Liver (tissue), 5 donors: ENCODE results near the gene REG1B. TPM values are rescaled to one million over a fixed set of nuclear protein-coding genes. Genes with fewer than 3 reads are reported as not detected.

ENCODE experiments used
- FOXA2 ChIP-seq: IDR thresholded peaks from 2 replicates; pipeline ENCODE4 v1.6.1; 2016; ENCODE audit warnings: antibody characterized with exemption
- GABPA ChIP-seq, 2 donors: IDR thresholded peaks in 1 of 2; conservative IDR thresholded peaks in 1 of 2; 2 replicates each; pipeline ENCODE4 v1.6.1; 2016; ENCODE audit warnings: antibody characterized with exemption in 2 of 2, mild to moderate bottlenecking in 1 of 2, moderate library complexity in 1 of 2
- HNF4A ChIP-seq, 2 donors: conservative IDR thresholded peaks; 2 replicates each; pipeline ENCODE4 v1.6.1; 2016; ENCODE audit warnings: antibody characterized with exemption in 2 of 2, mild to moderate bottlenecking in 2 of 2
- NR2F2 ChIP-seq: IDR thresholded peaks from 2 replicates; pipeline ENCODE4 v1.6.1; 2016; ENCODE audit warnings: antibody characterized with exemption
- RAD21 ChIP-seq, 2 donors: IDR thresholded peaks; 2 replicates each; pipeline ENCODE4 v1.6.1; 2016; ENCODE audit warnings: antibody characterized with exemption in 2 of 2, mild to moderate bottlenecking in 2 of 2
- RXRA ChIP-seq, 2 donors: IDR thresholded peaks; 2 replicates each; pipeline ENCODE4 v1.6.1; 2017 to 2018; ENCODE audit warnings: antibody characterized with exemption in 2 of 2, mild to moderate bottlenecking in 1 of 2
- SP1 ChIP-seq: IDR thresholded peaks from 2 replicates; pipeline ENCODE4 v1.6.1; 2018; ENCODE audit warnings: antibody characterized with exemption, mild to moderate bottlenecking
- TAF1 ChIP-seq: conservative IDR thresholded peaks from 2 replicates; pipeline ENCODE4 v1.6.1; 2016; ENCODE audit warnings: antibody characterized with exemption, mild to moderate bottlenecking
- polyA plus RNA-seq, 2 donors: library from polyadenylated mRNA; stranded (reverse) in 1 of 2; unstranded in 1 of 2; fragments of 200-250 nt in 1 of 2; fragments of >200 nt in 1 of 2; fragmentation: Nextera tagmentation in 1 of 2; extraction: Ambion mirVana in 1 of 2; gene quantifications; one replicate each; pipeline versions ENCODE4 v1.2.1 to v1.2.3, GENCODE V29; 2013 to 2015
- total RNA-seq, 2 donors: library from RNA; depleted of rRNA; stranded (reverse); fragments of >200 nt; gene quantifications; one replicate each; pipeline ENCODE4 v1.2.3, GENCODE V29; 2014
- TF ChIP-seq, protein P1 (sequence below): IDR thresholded peaks from 2 replicates; pipeline ENCODE4 v1.6.1; 2016; ENCODE audit warnings: antibody characterized with exemption
- TF ChIP-seq, protein P2 (sequence below): IDR thresholded peaks from 2 replicates; pipeline ENCODE4 v1.6.1; 2016; ENCODE audit warnings: antibody characterized with exemption
- donor health status: healthy.
- donor health status: healthy.
- donor health status: healthy.

REG1B gene
- total and polyA plus RNA-seq, 4 donors = 0.18 TPM; not detected in 3

DNA sequence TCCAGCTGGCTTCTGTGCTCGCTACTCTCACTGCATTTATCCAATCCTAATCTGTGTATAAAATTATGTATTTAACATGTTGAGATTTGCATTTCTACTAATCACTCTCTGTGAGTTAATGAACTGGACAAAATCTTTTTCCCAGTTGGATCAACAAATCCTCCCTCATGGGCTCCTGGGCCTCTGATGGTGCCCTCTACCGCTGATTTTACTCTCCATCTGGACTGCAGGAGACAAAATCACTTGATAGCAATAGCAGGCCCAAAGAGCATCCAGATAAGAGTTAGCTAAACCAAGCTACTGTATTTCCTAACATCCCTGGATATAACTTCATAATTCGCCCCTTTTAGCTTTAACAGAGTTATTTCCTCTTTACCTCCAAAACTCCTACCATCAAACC is 47.8 kb downstream of the REG1B start (continued):
- TF ChIP-seq GABPA (IDR thresholded peaks at IDR 0.05 in 1 of 2, conservative IDR thresholded peaks at IDR 0.05 in 1 of 2) = no peak
- no peak for TF ChIP-seq HNF4A (conservative IDR thresholded peaks at IDR 0.05)
- TF ChIP-seq SP1 = no peak
- TF ChIP-seq FOXA2 = no peak
- no peak for TF ChIP-seq RXRA (IDR thresholded peaks at IDR 0.05)
- no peak for TF ChIP-seq RAD21 (IDR thresholded peaks at IDR 0.05)
- TF ChIP-seq NR2F2 = no peak
- TF ChIP-seq, protein P1, sequence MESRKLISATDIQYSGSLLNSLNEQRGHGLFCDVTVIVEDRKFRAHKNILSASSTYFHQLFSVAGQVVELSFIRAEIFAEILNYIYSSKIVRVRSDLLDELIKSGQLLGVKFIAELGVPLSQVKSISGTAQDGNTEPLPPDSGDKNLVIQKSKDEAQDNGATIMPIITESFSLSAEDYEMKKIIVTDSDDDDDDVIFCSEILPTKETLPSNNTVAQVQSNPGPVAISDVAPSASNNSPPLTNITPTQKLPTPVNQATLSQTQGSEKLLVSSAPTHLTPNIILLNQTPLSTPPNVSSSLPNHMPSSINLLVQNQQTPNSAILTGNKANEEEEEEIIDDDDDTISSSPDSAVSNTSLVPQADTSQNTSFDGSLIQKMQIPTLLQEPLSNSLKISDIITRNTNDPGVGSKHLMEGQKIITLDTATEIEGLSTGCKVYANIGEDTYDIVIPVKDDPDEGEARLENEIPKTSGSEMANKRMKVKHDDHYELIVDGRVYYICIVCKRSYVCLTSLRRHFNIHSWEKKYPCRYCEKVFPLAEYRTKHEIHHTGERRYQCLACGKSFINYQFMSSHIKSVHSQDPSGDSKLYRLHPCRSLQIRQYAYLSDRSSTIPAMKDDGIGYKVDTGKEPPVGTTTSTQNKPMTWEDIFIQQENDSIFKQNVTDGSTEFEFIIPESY = no peak
- no peak for TF ChIP-seq TAF1
- TF ChIP-seq, protein P2, sequence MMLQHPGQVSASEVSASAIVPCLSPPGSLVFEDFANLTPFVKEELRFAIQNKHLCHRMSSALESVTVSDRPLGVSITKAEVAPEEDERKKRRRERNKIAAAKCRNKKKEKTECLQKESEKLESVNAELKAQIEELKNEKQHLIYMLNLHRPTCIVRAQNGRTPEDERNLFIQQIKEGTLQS = no peak

Other genes starting within 250 kb of the REG1B start
- under 1 TPM in 1 of 2 donors, not detected in 1; 0.28 TPM for gene REG3G, start 62.3 kb downstream of the REG1B start, total RNA-seq
- not detected for gene REG3G, start 62.3 kb downstream of the REG1B start, polyA plus RNA-seq
- gene REG1A, start 32.5 kb upstream of the REG1B start, total RNA-seq = under 1 TPM in 1 of 2 donors, not detected in 1; 0.33 TPM
- gene REG1A, start 32.5 kb upstream of the REG1B start, polyA plus RNA-seq = under 1 TPM in 1 of 2 donors, not detected in 1; 0.98 TPM
- gene REG3A, start 71.8 kb upstream of the REG1B start, total RNA-seq = not detected
- gene REG3A, start 71.8 kb upstream of the REG1B start, polyA plus RNA-seq = under 1 TPM in 1 of 2 donors, not detected in 1; 0.15 TPM